Spleen (tissue), 7 donors: ENCODE measurements around the gene SLC10A3.

Source experiments
- CTCF ChIP-seq, 11 experiments: fragments of 200-600 bp in 7 of 11; fragments of 450-650 bp in 4 of 11; sonication (generic) in 4 of 11; IDR thresholded peaks in 8 of 11; conservative IDR thresholded peaks in 3 of 11; 1 replicate in 7 of 11; 2 replicates in 4 of 11; pipeline versions ENCODE4 v1.4.0 to v1.8.0; 2016 to 2021; ENCODE audit warnings: antibody characterized with exemption in 11 of 11, inconsistent platforms in 4 of 11, mild to moderate bottlenecking in 1 of 11
- POLR2A ChIP-seq, 3 donors: fragments of 450-650 bp; IDR thresholded peaks; one replicate each; pipeline ENCODE4 v1.5.1; 2017; ENCODE audit warnings: antibody characterized with exemption in 3 of 3, mild to moderate bottlenecking in 1 of 3
- donor health status: DM: no; HTN: no; CAD: no; lungs with moderate emphysema.
- donor health status: DM: no; HTN: no; CAD: no.
- donor health status: DM: no; HTN: no; CAD: no.

- TF ChIP-seq CTCF (IDR thresholded peaks at IDR 0.05 in 8 of 11, conservative IDR thresholded peaks at IDR 0.05 in 3 of 11), result no peak
- no peak for TF ChIP-seq POLR2A (IDR thresholded peaks at IDR 0.05)
Measured at GRCh38 chrX:154485150-154486051, 5.0 kb downstream of the SLC10A3 start.
